ENCODE measurements around the gene ABCB11. TPM values are rescaled to one million over a fixed set of nuclear protein-coding genes. Genes with fewer than 3 reads are reported as not detected.

ABCB11 gene
- total and polyA plus RNA-seq, 10 of the 15 experiments (the other 5 are each of a cell fraction or from before 2014, with no cell fraction given), result not detected

- TF ChIP-seq, protein P1, sequence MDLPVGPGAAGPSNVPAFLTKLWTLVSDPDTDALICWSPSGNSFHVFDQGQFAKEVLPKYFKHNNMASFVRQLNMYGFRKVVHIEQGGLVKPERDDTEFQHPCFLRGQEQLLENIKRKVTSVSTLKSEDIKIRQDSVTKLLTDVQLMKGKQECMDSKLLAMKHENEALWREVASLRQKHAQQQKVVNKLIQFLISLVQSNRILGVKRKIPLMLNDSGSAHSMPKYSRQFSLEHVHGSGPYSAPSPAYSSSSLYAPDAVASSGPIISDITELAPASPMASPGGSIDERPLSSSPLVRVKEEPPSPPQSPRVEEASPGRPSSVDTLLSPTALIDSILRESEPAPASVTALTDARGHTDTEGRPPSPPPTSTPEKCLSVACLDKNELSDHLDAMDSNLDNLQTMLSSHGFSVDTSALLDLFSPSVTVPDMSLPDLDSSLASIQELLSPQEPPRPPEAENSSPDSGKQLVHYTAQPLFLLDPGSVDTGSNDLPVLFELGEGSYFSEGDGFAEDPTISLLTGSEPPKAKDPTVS (IDR thresholded peaks at IDR 0.05; ENCODE audit: low read depth, low read length), result no peak
- TF ChIP-seq NFYA (IDR thresholded peaks at IDR 0.05; ENCODE audit: borderline replicate concordance, low read depth, low read length), result no peak
- TF ChIP-seq MTA2 (IDR thresholded peaks at IDR 0.05; ENCODE audit: low read depth), result no peak
- no peak for TF ChIP-seq IKZF2 (IDR thresholded peaks at IDR 0.05)
- no peak for TF ChIP-seq ZNF274 (IDR thresholded peaks at IDR 0.05; ENCODE audit: insufficient read depth, insufficient read length)
- TF ChIP-seq HDAC6 (IDR thresholded peaks at IDR 0.05; ENCODE audit: unreplicated experiment), result no peak
- no peak for TF ChIP-seq SREBF2 (IDR thresholded peaks at IDR 0.05; ENCODE audit: low read length)
- TF ChIP-seq, protein P2, sequence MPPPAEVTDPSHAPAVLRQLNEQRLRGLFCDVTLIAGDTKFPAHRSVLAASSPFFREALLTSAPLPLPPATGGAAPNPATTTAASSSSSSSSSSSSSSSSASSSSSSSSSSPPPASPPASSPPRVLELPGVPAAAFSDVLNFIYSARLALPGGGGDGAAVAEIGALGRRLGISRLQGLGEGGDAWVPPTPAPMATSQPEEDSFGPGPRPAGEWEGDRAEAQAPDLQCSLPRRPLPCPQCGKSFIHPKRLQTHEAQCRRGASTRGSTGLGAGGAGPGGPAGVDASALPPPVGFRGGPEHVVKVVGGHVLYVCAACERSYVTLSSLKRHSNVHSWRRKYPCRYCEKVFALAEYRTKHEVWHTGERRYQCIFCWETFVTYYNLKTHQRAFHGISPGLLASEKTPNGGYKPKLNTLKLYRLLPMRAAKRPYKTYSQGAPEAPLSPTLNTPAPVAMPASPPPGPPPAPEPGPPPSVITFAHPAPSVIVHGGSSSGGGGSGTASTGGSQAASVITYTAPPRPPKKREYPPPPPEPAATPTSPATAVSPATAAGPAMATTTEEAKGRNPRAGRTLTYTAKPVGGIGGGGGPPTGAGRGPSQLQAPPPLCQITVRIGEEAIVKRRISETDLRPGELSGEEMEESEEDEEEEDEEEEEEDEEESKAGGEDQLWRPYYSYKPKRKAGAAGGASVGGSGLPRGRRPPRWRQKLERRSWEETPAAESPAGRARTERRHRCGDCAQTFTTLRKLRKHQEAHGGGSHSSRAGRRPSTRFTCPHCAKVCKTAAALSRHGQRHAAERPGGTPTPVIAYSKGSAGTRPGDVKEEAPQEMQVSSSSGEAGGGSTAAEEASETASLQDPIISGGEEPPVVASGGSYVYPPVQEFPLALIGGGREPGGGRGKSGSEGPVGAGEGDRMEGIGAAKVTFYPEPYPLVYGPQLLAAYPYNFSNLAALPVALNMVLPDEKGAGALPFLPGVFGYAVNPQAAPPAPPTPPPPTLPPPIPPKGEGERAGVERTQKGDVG (CRISPR knock-in tag; IDR thresholded peaks at IDR 0.05), result no peak
- TF ChIP-seq, protein P3, sequence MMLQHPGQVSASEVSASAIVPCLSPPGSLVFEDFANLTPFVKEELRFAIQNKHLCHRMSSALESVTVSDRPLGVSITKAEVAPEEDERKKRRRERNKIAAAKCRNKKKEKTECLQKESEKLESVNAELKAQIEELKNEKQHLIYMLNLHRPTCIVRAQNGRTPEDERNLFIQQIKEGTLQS (IDR thresholded peaks at IDR 0.05; ENCODE audit: borderline replicate concordance, extremely low read depth, low read depth, low read length), result no peak
- no peak for TF ChIP-seq USF2 (IDR thresholded peaks at IDR 0.05; ENCODE audit: borderline replicate concordance, low read depth, low read length)
- TF ChIP-seq YY1 (IDR thresholded peaks at IDR 0.05; ENCODE audit: low read depth, low read length), result no peak
- no peak for TF ChIP-seq RAD21 (IDR thresholded peaks at IDR 0.05; ENCODE audit: insufficient read depth, low read depth, low read length)
- TF ChIP-seq, protein P4, sequence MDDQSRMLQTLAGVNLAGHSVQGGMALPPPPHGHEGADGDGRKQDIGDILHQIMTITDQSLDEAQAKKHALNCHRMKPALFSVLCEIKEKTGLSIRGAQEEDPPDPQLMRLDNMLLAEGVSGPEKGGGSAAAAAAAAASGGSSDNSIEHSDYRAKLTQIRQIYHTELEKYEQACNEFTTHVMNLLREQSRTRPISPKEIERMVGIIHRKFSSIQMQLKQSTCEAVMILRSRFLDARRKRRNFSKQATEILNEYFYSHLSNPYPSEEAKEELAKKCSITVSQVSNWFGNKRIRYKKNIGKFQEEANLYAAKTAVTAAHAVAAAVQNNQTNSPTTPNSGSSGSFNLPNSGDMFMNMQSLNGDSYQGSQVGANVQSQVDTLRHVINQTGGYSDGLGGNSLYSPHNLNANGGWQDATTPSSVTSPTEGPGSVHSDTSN (IDR thresholded peaks at IDR 0.05; ENCODE audit: insufficient replicate concordance, low read depth, low read length), result no peak
- TF ChIP-seq CREM (IDR thresholded peaks at IDR 0.05; ENCODE audit: low read depth), result no peak
- no peak for TF ChIP-seq MTA3 (IDR thresholded peaks at IDR 0.05; ENCODE audit: borderline replicate concordance, low read length)
Observed at GRCh38 chr2:169027234-169027633, 3.9 kb downstream of the ABCB11 start (continued).

Measured in GM12878 (cell line).